ENCODE data around the gene GOLT1A.
A peak's percentile ranks its signal among the peaks of the same experiment; 100 is the strongest.

The GOLT1A gene

DNA sequence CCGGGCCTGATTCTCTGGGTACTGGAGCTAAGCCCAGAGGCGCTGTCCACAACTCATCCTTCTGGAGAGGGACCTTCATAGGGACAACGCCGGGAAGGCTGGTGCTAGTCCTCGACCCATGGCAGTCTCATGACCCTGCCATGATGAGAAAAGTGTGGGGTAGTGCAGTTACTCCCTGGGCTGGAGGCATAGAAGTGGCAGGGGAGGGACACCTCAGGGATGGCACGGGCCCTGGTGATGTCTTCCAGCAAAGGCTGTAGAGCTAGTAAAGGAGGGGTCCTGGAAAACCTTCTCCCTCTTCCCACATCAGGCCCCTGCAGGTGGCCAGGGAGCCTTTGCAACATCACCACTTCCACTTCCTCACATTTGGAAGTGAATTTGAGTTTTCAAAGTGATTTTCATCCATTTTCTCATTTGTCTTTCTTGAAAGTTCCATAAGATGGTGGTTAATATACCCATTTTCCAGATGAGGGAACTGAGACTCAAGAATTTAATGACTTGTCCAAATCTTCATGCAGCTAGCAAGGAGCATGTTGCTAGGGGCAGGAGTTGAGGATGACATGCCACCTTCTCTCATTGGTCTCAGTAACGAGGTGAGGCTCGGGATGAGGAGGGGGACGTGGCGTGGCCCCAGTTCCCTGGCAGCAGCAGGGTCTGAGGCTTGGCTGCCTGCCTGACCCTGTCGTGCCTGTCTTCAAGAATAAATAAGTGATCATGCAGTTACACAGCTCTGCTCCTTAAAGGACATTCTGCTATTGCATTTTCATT is 3.3 kb upstream of the GOLT1A start:
- DNase-seq, result no peak

DNA sequence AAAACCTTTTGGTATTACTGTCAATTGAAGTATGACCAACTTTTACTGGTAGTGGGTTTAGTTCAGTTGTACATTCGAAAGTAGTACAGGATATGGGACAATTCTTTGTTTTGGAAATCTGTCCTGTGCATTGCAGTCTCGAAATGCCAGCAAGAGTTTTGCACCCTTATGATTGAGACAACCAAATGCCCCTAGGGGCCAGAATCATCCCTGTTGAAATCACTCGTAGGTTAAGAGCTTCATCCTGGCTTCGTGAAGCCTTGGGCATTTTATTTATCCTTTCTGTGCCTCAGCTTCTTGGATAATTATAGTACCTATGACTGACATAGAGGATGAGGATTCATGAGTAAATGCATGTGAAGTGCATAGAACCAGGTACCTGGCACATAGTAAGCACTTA is 2.4 kb upstream of the GOLT1A start:
- no peak for DNase-seq

DNA sequence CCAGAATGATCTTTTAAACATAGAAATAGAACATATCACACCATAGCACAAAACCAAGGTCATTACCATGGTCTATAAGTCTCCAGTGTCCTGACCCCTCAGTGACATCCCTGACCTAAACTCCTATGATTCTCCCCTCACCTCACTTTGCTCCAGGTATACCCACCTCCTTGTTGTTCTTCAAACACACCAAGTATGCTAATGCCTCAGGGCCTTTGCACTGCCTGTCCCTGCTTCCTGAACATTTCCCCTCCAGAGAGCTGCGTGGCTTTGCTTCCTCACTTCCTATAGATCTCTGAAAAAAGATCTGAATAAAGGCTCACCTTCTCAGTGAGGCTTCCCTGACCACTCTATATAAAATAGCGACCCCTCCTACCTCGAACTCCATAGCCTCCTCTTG is 1.1 kb downstream of the GOLT1A start:
- no peak for DNase-seq

DNA sequence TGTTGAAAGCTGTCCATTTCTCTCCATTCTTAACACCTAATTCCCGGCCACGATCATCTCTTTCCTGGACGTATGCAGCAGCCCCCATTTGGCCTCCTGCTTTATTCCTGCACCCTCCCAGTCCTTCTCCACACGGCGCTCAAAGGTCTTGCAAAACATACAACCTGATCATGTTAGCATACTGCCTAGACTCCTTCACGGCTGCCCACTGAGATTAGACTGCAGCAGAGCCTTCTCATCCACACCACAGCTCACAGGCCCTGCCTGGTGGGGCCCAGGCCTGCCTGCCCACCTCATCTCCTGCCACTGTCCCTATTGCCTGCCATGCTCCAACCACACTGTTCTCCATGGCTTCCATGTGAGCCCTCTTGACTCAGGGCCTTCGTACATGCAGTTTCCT is 2.7 kb downstream of the GOLT1A start:
- DNase-seq, result no peak

DNA sequence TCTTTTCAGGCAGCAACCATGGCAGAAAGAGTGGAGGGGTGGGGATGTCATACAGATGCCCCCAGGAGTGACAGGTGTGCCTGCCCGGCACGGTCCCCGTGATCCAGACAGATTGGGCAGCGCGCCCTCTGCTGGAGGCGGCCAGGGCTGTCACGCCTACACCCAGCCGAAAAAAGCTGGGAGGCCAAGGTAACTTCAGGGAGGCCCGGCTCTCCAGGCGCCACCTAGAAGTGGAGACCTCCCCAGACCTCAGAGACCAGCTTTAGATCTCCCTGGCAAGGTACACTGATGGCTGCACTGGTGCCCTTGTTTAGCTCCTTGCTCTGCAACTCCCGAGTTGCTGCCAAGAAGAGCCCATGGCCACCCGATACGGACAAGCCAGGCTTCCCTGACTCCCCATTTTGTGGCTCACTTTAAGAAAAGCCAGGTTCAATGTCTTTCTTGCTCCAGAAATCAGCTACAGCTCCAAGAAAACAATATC is 6.6 kb downstream of the GOLT1A start:
- DNase-seq, result peak; percentile 3 to 22

GRCh38 chr1:204206121-204206520 is 7.7 kb downstream of the GOLT1A start:
- no peak for DNase-seq

- DNase-seq, result no peak
Observed at GRCh38 chr1:204205486-204205885, 8.3 kb downstream of the GOLT1A start.

DNA sequence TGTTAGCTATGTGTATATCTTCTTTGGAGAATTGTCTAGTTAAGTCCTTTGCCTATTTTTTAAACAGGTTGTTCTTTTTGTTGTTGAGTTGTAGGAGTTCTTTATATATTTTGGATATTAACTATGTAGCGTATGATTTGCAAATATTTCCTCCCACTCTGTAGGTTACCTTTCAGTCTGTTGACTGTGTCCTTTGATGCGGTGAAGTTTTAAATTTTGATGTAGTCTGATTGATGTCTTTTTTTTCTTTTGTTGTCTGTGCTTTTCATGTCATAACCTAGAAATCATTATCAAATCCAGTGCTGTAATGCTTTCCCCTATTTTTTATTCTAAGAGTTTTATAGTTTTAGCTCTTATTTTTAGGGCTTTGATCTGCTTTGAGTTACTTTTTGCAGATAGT is 8.8 kb downstream of the GOLT1A start:
- DNase-seq, result no peak

- no peak for DNase-seq
Observed at GRCh38 chr1:204203206-204203767, 10.5 kb downstream of the GOLT1A start.

GRCh38 chr1:204202481-204202880 is 11.3 kb downstream of the GOLT1A start:
- DNase-seq, result no peak

GRCh38 chr1:204201348-204202040 is 12.3 kb downstream of the GOLT1A start:
- DNase-seq, result no peak

DNA sequence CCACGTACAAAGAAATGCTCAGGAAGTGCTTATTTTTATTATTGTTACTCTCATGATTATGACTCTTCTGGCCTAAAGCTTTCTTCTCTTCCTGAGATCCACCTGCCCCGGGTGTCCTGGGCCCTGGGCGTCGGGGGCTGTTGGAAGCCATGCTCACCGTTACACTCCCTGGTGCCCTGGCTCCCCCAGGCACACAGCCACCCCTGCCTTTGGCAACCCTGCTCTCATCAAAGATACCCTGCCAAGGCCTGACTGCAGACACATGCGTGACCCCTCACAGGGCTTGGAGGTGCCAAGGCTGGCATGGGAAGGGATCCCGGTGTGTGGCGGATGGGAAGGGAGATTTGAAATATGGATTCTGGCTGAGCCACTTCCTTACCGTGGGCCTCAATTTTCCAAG is 14.2 kb downstream of the GOLT1A start:
- DNase-seq, result no peak

DNA sequence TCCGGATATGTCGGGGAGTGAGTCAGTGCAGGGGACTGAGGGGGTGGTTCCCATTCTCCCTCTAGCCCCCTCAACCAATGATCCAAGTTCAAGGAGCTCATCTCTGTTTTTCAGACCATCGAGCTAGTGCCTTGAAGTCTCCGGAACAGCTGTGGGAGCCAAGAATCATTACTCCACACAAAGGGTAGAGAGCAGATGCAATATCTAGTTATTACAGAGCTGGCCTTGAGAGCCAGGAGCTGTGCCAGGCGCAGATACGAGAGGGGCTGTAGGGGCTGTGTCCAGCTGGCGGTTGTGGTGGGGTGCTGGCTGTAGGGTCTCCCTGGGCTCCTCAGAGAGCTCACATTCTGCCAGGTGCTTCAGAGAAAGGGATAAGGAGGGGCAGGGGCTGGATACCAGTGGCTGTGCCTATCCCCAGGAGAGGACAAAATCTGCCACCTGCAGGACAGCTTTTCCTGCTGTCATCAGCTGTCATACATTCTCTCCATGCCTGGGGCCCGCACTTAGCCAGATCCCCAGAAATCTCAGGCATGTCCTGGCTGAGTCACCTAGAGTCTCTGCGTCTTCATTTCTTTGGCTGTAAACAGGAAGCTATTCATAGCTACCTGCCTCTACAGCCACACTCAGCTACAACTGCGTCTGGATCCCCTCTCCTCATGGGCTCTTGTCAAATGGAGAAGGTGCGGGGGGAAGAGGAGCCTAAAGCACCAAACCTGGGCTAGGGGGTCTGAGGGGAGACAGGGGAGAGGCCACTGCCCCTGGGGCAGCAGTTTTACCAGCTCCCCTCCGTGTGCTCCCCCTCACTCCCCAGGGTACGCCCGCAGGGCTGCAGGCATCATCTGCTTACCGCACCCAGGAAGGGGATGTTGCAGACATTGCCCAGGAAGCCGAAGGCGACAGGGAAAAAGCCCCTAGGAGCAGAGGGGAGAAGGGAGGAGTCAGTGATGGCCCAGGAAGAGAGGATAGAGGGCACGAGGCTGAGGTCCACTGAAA is 15.1 kb downstream of the GOLT1A start:
- DNase-seq, result no peak

DNA sequence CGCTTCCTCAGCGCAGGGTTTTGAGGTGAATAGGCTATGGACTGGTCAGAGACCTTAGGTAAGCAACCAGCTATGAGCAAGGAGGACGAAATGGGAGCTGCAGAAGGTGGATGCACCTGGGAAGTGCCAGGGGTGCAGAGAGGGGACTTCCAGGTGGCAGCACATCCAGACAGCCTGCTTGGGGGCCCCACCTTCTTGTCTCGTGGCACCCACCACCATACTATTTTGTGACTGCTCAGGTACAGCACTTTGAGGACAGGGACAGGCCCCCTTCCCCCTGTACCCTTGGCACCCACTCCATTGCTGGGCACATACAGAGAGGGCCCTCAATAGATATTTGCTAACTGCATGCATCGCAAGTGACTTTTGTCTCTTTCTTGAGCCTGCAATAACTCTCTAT is 16.7 kb downstream of the GOLT1A start:
- DNase-seq, result no peak

- no peak for DNase-seq
Observed at GRCh38 chr1:204196068-204196795, 17.6 kb downstream of the GOLT1A start, which contains the start of gene KISS1. Gene KISS1, minus strand, starts transcription at chr1:204196491. Its CDS starts 3,615 bp downstream, at chr1:204192876.

GRCh38 chr1:204194771-204195170 is 19.0 kb downstream of the GOLT1A start:
- DNase-seq, result no peak

DNA sequence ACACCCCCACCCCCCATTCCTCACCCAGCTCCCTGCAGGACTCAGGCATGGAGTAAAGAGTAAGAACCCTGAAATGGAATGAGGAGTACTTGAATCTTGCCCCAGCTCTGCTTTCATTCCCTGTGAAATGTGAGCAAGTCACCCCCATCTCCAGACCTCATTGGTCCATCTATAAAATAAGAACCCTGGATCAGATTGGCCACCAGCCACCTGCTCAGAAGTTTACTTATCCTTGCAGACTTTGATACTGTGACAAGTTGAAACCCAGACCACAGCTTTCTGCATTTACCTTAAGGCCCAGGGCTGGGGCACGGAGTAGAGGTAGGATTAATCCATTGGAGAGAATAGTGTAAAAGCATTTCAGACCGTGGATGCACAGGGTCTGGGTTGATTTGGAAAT is 19.7 kb downstream of the GOLT1A start:
- no peak for DNase-seq

GRCh38 chr1:204192589-204193352 is 21.0 kb downstream of the GOLT1A start:
- DNase-seq, result no peak

- no peak for DNase-seq
Observed at GRCh38 chr1:204192046-204192445, 21.7 kb downstream of the GOLT1A start.

GRCh38 chr1:204191456-204191855 is 22.3 kb downstream of the GOLT1A start:
- DNase-seq, result no peak
